HG03025 (cell line): ENCODE data around the gene AMMECR1L.
A peak's percentile ranks its signal among the peaks of the same experiment; 100 is the strongest.
"Not testable (repeated sequence)": the region's sequence is repeated elsewhere in the genome, so short reads cannot be mapped to it uniquely, and the experiment has no call there.

Experiments
- ATAC-seq: cut with Tn5 transposase; IDR thresholded peaks from one replicate; pipeline ENCODE4 v1.9.1; 2021; ENCODE audit warnings: mild to moderate bottlenecking, moderate library complexity; ENCODE audit not compliant: unreplicated experiment, low FRiP score

AMMECR1L gene

DNA sequence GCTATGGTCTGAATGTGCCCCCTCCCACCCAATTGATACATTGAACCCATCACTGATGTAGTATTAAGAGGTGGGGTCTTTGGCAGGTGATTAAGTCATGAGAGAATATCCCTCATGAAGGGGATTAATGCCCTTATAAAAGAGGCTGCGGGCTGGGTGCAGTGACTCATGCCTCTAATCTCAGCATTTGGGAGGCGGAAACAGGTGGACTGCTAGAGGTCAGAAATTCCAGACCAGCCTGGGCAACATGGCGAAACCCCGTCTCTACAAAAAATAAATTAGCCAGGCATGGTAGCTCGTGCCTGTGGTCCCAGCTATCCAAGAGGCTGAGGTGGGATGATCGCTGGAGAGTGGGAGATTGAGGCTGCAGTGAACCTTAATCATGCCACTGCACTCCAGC is 42.1 kb downstream of the AMMECR1L start:
- no peak for ATAC-seq

DNA sequence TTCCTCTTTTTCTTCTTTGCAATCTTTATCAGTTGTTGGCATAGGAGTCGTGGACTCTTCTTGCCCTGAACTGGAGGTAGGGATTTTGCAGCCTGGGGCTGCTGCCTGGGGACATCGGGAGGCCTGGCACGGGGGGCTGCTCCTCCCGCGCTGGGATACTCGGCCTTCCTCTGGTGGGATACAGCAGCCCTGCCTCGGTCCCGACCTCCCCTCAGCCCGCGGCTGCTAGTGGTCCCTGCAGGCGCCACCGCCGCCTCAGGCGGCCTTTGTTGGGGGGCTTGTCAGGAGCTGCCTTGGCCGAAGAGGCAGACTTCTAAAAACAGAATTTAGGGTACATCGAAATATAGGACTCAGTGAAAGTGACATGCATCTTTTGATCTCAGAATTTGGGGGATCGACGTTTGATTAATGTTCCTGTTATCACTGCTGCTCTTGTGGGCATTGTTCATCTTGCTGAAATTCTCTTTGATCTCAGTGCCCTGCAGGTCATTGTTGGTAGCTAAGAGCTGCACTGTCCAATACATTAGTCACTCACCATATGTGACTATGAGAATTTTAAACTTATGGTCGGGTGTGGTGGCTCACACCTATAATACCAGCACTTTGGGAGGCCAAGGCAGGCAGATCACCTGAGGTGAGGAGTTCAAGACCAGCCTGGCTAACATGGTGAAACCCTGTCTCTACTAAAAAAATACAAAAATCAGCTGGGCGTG is 44.1 kb downstream of the AMMECR1L start:
- ATAC-seq = no peak

DNA sequence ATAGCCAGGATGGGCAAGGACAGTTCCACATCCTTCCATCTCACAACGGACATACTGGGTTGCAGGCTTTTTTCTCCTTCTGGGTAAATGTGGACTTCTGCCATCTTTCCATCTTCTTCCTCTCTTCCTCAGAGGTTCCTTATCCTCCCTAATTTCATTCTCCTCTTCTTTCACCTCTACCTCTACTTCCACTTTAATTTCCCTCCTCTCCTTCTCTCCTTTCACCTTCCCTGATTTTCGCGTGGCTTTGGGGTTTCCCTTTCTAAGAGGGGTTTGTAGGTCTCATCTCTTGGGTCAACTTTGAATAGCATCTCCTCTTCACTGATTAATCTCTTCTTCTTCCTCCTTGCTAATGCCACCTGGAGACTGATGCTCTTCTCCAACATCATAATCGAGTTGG is 44.9 kb downstream of the AMMECR1L start:
- ATAC-seq = no peak

DNA sequence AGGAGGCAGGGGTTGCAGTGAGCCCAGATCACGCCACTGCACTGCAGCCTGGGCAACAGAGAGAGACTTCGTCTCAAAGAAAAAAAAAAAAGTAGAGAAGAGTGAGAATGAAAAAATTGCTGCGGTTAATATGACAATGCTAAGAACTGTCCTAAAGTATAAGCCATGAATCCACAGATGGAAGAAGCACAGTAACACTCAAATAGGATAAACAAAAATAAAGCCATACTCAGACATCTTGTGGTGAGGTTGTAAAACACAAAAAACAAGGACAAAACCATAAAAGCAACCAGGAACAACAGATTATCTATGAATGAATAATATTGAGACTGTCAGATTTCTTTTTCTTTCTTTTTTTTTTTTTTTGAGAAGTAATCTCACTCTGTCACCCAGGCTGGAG is 50.8 kb downstream of the AMMECR1L start:
- no peak for ATAC-seq

DNA sequence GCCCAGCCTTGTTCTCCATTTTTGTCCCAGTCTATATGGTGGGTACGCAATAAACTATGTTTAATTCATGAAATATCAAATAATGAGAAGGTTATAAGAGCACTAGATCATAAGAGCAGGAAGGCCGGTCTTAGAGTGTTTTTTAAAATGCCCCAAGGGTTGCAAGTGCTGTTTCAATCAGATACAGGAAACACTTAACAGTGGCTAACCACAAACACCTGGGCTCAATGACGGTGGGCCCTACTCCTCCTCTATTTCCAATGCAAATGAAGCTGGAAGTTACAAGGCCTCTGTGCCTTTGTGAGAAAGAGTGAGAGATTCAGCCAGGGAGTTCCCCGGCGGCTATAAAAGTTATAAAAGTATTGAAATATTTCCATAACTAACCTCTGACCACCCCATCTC is 55.9 kb downstream of the AMMECR1L start:
- peak; percentile 97 for ATAC-seq

DNA sequence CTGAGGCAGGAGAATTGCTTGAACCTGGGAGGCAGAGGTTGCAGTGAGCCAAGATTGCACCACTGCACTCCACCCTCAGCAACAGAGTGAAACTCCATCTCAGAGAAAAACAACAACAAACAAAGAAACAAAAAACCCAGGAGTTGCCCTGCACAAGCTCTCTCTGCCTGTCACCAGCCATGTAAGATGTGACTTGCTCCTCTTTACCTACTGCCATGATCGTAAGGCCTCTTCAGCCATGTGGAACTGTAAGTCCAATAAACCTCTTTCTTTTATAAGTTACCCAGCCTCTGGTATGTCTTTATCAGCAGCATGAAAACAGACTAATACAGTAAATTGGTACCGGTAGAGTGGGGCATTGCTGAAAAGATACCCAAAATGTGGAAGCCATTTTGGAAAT is 59.0 kb downstream of the AMMECR1L start:
- not testable (repeated sequence) for ATAC-seq

DNA sequence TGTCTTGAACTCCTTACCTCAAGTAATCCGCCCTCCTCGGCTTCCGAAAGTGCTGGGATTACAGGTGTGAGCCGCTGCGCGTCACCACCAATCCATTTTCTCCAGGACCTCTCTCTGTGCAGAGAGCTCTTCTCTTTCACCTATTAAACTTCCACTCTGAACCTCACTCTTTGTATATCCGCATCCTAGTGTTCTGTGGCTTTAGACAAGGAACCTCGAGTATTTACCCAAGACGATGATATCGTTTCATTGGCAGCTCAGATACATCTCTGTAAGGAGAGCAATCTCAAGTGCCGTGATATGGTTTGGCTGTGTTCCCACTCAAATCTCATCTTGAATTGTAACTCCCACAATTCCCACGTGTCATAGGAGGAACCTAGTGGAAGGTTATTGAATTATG is 59.7 kb downstream of the AMMECR1L start:
- ATAC-seq = no peak

DNA sequence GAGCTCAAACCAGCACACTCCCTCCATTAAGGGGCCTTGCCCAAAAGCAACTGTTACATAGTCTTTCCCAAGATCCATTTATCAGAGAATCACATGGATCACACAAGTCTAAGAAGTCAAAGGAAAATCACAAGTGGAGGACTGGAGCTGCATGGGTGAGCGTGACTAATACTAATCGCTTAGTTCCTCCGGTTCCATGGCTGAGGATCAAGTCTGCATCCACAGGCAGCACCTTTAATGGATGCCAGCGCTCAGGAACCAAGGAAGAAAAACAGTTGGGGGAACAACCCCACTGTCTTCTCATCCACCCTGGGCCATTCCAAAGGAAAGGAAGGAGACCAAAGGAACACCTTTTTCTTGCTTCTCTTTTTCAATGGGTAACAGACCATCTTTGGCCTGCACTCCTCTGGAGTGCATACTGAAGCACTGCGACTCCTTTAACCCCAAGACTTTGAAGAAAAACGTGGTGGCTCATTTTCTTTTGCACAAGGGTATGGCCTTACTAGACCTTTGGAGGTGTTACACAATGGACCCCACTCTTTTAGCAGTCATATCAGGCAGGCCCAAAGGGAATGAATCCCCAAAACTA is 65.6 kb downstream of the AMMECR1L start:
- no peak for ATAC-seq

DNA sequence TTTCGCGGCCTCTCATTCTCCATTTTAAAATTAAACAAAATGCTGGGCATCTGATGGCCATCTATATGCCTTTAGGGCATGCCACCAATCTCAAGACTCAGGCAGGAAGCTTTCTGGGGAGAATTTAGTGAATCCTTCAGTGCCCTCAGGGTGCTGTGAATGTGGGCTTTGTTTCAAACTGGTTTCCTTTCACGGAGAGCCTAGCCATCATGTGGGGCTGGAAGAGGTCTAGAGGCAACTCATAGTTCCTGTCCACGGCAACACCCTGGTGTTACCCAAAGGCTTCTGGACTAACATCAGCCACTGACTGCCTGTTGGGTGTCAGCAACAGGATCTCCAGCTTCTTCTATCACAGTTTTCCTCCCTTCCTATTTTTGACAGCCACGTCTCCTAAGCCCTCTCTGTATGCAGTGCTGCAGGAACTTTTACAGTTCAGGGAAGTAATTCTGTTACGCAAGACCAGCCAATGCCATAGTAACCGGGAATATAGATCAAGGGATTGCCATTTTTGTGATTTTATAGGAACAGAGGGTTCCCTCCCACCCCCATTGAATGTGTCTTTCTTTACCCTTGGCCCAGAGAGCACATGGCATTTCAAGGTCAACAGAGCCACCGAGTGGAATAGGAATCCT is 66.8 kb downstream of the AMMECR1L start:
- no peak for ATAC-seq

DNA sequence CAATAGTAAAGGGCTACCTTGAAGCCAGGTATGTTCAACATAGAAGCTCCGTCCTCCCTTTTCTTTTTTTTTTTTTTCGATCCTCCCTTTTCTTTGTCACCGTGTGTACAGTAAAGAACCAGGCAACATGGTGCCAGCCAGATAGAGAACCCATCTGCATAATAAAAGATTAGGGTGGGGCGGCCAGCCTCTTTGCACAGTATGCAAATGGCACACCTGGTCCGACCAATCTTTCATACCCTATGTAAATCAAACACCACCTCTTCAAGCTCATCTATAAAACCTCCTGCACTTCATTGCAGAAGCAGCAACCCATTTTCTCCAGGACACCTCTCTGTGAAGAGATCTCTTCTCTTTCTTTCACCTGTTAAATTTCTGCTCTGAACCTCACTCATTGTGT is 67.5 kb downstream of the AMMECR1L start:
- no peak for ATAC-seq

DNA sequence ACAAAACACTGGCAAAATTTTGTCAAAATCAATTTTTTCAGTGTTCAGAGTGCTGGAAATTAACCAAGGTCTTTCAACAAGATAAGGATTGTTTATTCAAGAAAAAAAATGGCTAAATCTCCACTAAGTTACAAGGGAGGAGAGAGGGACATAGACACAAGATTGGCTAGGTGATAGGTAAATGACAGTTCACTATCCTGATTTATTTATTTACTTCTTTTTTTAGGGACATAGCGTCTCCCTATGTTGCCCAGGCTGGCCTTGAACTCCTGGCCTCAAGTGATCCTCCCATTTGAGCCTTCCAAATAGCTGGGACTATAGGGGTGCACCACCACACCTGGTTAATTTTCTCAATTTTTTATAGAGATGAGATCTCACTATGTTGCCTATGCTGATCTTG is 71.1 kb downstream of the AMMECR1L start:
- no peak for ATAC-seq

DNA sequence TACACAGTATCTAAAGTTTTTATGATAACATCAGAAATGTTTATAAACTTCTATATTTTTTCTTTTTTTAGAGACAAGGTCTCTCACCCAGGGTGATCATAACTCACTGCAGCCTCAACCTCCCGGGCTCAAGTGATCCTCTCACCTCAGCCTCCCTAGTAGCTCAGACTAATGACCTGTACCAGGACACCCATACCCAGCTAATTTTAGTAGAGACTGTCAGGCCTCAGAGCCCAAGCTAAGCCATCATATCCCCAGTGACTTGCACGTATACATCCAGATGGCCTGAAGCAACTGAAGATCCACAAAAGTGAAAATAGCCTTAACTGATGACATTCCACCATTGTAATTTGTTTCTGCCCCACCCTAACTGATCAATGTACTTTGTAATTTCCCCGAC is 73.3 kb downstream of the AMMECR1L start:
- ATAC-seq = not testable (repeated sequence)
